ENCODE results near the gene INPP4B.
"Not testable (repeated sequence)": the region's sequence is repeated elsewhere in the genome, so short reads cannot be mapped to it uniquely, and the experiment has no call there.

INPP4B gene

DNA sequence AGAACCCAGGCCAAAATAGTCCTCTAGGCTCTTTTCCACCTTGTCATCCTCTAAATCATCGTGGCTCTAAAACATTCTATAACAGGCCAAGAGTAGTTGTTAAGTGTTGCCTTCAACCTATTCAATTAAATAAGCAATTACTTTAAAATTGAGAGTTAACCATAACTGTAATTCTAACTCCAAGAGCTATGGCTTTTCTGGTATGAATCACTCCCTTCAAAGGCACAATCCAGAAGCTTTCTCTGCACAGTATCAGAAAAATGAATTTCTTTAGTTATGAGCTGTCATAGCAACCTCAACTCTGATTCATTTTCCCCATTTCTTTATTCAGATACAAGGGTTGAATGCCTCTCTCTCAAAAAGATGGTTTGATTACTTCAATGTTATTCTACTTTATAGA, 21.7 kb downstream of the INPP4B start:
- no peak for DNase-seq (ENCODE audit: low spot score)

DNA sequence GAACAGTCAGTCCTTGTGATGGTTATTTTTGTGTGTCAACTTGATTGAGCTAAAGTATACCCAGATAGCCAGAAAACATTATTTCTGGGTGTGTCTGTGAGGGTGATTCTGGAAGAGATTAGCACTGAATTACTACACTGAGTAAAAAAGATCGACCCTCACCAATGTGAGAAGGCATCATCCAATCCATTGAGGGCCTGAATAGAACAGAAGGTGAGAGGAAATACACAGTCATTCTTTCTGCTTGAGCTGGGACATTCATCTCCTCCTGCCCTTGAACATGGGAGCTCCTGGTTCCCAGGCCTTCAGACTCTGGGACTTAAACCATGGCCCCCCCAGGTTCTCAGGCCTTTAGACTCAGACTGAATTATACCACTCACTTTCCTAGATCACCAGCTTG, 22.3 kb downstream of the INPP4B start:
- no peak for DNase-seq (ENCODE audit: low spot score)

DNA sequence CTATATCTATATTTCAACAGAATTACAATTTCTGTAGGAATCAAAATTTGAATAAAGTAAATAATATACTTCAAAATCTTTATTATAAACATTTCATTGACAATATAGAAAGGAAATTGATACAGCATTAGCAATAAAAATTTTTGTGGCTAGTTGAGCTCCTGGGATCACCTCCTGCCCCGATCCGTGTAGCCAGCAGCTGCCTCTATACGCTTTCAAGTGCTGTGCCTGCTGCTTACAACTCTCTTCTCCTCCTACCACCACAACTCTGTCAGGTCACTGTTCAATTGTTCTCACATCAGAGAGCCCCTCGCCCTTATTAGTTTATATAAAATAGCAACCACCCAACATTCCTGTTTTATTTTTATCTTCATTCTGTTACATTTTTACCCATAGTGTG, 27.6 kb downstream of the INPP4B start:
- peak; percentile 8 for DNase-seq (ENCODE audit: low spot score)

DNA sequence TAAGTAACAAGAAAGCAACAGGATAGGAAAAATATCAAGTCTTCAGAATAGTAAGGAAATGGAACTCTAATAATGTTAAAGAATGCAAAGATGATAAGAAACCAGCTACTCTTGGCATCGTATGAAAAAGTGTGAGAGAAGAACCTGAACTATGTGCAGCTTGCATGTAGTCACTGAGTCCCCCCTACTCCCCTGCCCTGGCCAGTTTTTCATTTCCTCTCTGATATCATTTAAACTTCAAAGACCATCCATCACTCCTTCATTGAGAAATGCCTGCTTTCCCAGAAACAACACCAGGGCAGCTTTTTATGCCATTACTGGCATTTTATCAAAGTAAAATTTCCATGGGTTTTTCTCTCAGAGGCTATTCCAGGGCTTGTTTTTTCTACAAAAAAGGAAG, 28.1 kb downstream of the INPP4B start:
- no peak for DNase-seq (ENCODE audit: low spot score)

DNA sequence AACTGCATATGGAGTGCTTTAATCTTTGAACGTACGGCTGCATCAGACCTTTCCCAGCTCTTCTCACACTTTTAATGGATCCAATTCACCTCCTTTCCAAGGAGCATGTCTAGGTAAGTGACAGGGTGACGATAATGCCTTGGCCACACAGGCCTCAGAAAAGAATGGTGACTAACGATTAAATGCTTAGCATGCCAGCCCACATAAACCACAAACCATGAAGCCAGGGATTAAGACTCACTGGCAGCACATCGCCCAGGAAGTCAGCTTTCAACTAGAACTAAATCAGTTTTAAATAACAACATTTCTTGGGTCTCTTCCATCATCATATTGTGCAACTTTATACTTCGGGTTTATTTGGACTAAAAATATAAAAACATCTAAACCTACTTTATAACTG, 28.7 kb downstream of the INPP4B start:
- peak; percentile 64 for DNase-seq (ENCODE audit: low spot score)

DNA sequence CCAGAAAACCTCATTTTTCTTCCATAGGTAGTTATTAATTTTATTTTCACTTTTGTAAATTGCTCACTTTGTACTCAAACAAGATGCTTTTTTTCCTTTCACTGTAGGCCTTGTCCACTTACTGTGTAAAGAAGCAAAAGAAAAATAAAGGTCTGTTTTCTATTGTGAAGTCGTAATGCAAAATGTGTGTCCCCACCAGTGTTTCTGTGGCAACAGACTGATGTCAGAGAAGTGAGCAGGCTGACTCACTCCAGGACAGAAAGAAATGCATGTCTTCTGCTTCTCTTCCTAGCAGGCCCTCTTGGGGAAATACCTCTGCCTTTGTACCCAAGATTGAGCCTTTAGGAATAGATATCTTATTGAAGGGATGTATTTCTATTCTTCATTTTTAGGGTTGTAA, 30.3 kb downstream of the INPP4B start:
- no peak for DNase-seq (ENCODE audit: low spot score)

DNA sequence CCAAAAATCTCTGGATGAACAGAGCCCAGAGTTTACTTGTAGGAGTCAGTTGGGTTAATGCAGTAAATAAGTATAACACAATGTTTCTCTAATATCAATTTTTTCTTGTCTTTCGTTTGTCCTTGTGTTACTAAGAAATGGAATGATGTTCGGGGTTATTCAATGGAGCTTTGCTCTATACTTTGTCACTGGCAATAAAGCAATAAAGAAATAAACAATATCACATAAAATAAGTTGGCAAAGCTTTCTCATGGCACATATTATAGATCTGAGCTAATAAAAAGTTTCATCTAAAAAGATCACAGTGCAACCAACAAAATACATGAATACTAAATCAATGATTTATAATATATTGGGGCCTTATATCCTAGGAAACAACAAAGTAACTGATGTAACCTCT, 32.7 kb downstream of the INPP4B start:
- DNase-seq (ENCODE audit: low spot score): no peak

DNA sequence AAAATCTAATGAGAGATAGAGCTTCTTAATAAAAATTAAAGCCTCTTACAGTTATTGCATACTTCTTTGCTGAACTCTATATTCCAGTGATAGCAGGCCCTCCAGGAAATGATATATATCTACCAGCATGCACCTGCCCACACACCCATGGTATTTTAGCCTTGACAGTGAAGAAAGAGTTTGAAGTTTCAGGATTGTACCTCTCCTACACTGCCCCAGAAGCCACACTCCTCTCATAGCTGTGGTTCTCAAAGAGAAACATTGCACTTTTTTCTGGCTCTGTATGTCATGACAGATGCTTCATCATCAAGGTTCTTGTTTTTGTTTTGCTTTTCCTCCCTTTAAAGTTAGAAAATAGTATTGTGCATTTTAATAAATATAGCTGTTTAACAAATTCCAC, 34.0 kb downstream of the INPP4B start:
- DNase-seq (ENCODE audit: low spot score): no peak

DNA sequence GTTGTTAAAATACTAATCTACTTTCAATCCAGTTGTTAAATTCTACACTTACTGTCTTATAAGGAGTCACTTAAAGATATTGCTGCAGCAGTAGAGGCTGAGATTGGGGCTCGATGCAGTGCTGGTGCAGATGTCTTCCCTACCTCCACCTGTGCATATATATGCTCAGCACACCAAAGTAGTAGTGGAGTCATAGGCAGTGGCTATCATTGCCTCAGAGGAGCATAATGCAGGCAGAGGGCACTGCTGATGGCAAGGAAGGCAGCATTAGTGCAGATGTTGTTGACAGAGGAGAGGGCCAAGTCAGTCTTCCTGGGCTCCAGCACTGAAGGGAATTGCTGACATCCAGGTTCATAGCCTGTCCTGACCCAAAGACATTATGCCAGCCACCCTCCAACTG, 35.1 kb downstream of the INPP4B start:
- no peak for DNase-seq (ENCODE audit: low spot score)

DNA sequence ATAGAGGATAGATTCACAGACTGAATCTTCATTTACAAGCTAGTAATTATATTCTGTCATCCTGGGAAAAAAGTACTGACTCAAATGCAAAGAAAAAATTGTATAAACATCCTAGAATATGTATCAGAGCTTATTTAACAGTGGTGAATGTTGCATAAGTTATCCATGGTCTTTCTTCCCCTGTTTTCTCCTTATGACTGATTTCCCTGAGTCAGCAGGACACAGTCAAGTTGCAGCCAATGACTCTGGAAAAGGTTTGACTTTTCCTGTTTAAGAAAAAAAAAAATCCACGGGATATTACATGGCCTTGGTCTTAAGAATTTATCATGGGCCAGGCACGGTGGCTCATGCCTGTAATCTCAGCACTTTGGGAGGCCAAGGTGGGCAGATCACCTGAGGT, 36.5 kb downstream of the INPP4B start:
- no peak for DNase-seq (ENCODE audit: low spot score)

DNA sequence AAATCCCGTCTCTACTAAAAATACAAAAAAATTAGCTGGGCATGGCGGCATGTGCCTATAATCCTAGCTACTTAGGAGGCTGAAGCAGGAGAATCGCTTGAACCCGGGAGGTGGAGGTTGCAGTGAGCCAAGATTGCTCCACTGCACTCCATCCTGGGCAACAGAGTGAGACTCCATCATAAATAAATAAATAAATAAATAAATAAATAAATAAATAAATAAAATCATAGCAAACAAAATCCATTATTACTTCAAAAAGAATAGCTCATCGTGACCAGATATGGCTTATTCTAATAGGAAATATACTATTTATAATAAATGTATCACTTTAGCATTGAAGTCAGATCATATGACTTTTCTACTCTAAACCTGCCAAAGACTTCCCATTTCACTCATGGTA, 42.2 kb downstream of the INPP4B start:
- DNase-seq (ENCODE audit: low spot score): not testable (repeated sequence)

DNA sequence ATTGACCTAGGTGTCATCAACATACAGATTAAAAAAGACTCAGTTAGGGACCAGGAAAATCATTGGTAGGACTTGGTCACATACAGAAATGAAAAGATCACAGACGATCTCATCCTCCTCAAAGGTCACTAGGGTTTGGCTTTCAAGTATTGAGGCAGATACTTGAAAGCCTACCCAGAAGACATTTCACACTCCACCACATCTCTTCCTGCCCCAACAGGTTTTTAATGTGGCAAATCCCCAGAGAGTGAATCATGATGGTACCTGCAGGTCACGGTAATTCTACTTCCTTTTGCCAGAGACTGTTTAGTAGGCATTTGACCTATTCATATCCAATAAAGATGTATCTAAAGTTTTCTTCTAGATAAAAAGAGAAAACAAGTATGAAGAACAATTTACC, 44.1 kb downstream of the INPP4B start:
- DNase-seq (ENCODE audit: low spot score): peak; percentile 6

DNA sequence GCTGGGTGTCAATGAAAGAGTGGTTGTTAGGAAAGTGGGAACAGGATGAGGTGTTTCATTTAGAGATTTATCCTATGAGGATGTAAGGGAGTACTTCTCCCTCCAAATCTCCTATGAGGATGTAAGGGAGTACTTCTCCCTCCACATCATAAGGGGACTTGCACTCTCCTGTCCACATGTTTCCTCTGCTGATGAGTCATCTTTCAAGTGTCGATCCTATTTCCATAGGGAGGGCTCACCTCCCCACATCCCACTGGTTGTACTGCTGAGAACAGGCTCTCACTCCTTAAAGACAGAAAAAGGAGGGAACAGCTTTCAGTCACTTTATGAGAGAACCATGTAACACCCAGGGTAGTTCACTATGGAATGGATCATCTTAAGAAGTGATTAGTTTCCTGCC, 65.0 kb downstream of the INPP4B start:
- no peak for DNase-seq (ENCODE audit: low spot score)

DNA sequence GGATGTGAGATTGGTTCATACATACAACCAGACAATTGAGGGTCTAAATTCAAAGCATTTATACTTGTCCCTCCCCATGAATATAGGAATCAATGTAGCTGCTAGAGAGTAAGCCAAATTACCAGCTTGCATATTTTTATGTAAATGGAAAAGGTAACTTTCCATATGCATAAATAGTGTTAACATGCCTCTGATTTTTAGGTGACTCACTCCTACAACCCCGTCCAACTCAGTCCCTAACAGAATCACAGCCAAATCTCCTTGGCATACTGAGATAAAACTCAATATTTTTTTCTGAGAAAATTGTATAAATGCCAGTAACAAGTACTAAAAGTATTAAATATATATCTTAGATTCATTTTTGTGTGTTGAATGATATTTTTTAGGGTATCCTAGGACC, 67.2 kb downstream of the INPP4B start:
- DNase-seq (ENCODE audit: low spot score): no peak

DNA sequence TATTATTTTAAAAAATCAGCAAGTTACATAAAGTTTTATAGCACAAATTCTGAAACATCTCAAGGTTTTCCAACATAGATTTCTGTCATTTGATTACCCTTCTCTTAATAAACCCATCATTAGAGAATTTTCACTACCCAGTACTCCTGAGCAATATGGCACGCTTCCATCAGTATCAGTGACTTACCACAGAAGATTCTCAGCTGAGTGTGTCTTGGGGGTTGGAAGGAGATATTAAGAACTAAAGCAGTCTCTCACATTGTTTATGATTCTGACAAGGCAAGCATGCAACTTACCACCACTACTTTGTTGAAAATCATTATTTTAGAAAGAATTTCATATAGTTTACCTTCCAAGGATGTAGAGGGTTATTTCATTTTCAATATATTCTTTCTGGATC, 67.7 kb downstream of the INPP4B start:
- DNase-seq (ENCODE audit: low spot score): no peak

DNA sequence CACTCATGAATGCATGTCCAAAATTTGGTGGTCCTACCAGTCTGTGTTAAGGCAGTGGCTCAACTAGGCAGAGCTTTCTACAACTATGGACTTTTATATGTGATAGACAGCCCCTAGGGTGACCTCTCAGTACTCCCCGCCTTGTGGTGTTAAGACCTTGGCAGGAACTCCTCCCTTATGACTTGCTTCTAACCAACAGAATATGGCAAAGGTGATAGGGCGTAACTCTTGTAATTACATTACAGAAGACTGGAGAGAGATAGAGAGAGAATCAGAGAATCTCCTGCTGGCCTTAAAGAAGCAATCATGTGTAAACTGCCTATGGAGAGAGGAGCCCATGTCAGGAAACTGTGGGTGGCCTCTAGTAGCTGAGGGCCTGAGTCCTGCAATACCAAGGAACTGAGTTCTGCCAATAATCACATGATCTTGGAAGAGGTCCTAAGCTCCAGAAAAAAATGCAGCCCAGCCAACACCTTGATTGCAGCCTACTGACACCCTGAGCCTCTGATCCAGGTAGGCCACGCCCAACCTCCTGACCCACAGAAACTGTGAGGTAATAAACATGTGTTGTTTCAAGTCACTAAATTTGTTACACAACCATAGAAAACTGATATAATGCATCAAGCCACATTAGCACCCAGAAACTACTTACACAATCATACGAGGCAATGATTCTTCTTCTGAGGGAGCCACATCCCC, 68.9 kb downstream of the INPP4B start:
- DNase-seq (ENCODE audit: low spot score): peak; percentile 1

DNA sequence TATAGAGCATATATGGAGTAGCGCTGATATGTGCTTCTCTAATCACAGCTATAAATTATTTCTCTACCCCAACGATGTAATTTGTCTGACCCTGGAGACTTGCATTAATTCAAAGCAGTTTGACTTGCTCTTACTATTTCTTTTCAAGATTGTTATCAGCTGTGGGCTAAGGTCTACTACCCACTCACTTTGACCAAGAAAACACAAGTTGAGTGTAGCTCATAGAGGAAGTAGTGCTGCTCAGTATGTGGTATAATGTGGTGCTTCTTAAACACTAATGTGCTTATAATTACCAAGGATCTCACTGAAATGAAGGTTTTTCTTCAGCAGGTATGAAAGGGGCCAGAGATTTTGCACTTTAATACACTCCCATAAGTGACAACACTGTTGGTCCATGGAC, 70.1 kb downstream of the INPP4B start:
- no peak for DNase-seq (ENCODE audit: low spot score)

DNA sequence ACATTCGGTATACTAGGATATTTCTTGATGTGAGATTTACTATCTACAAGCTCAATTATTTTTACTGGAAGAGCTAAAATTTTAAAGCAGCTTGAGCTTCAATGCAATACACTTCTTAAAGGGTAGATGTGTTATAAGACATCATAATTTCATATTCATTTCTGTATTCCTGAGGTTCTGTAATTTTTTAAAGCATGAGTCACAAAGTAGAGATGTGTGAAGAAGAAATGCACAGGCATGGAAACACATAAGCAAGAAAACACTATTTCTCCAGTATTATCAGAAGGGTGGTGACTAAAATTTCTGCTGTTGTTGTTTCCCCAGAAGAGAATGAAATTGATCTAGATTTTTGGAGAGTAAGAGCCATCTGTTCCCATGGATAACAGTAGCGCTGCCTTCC, 72.6 kb downstream of the INPP4B start:
- DNase-seq (ENCODE audit: low spot score): no peak

DNA sequence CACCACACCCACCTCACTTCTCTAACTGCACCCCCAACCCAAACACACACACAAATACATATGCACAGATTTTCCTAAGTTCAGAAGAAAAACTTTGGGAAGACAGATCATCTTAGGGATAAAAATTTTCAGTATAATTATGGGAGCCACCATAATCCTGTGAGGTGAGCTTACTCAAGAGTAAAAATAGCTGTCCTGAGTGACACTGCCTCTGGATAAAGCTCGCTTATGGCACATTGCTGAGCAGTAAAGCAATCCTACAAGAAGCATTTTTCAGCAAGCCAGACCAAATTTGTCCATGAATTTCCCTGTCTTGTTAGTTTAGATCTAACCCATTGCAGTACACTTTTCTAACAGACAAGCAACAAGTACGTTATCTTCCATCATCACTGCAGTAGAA, 83.8 kb downstream of the INPP4B start:
- no peak for DNase-seq (ENCODE audit: low spot score)

DNA sequence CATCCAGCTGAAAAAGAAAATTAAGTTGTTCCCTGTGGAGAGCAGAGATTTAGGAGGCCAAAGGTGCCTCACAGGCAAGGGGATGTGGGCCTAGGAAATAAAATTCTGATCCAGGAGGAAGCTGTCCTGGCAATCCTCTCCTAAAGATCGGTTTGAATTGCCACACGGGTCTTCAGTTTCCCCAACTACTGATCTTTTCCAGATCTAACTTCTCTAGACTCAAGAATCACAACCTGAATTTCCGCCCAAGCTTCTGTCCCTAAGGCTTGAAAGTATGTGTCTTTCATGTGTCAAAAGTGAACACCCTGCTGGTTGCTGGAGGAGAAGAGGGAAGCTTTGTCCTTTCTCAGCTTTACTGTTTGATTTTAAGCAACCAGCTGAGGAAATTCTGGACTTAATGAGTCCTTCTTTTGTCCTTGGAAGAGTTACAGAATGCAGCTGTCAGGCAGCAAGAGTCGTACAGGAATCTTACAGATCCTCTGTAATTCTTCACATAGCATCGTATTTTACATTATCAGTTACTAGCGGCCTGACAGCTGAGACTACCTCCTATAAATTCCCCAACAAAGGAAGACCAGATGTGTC, 93.8 kb downstream of the INPP4B start:
- no peak for DNase-seq (ENCODE audit: low spot score)

DNA sequence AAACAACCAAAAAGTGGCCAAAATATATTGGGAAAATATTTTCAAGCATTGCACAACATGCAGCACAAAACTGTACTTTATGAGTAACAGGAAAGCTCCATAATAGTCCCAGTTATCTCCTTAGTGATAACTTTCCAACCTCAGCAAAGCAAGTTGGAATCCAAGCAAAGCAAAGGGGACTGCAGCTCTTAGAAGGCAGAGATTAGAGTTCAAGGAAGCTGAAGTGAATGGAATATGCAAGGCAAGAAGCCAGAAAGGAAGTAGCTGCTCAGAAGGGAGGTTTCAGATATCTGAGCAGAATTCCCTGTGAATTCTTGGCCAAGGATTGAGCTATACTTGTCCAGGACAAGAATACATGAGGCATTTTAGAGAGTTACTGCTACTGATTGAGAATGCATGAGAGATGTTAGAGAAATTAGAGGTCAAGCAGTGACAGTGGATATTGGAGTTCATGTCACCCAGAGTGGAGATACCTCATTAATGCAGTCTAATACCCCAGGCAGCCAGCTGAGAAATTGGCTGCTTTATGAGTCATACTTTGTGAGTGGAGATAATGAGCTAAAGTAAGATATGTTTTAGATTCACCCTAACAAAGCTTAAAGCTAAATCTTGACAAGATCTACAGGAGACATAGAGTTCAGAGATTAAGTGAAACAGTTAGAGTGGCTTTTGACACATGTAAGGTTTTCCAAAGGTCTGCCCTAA, 102.8 kb downstream of the INPP4B start:
- DNase-seq (ENCODE audit: low spot score): no peak

DNA sequence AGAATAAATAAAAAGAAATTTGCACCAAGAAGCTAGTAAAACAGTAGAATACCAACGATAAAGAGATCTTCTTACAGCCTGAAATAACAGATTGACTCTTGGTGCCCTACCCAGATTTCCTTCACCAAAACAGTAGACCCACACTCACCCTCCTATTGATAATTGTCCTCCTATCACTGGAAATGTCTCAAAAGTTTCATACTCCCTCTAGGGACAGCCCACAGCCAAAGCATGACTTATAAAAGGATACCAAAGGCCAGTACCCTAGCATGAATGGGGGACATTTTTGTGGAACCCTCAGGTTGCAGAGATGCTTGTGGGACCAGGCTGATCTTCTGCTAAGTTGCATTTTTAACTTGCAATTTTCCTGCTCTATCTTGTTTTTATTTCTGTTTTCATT, 104.1 kb downstream of the INPP4B start:
- no peak for DNase-seq (ENCODE audit: low spot score)

DNA sequence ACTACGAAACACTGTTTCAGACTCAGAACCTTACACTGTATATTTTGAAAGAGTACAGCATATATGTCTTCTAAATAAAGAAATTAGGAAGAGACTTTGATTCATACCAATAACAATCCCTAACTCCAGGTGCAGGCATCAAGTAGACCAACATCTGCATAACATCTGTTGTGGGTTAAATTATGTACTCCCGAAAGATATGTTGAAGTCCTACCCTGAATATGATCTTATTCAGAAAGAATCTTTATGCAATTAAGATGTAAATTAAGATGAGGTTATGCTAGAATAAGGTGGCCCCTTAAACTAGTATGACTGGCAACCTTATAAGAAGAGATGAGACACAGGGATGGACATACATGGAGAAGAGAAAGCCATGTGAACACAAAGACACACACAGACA, 117.9 kb downstream of the INPP4B start:
- DNase-seq (ENCODE audit: low spot score): no peak

DNA sequence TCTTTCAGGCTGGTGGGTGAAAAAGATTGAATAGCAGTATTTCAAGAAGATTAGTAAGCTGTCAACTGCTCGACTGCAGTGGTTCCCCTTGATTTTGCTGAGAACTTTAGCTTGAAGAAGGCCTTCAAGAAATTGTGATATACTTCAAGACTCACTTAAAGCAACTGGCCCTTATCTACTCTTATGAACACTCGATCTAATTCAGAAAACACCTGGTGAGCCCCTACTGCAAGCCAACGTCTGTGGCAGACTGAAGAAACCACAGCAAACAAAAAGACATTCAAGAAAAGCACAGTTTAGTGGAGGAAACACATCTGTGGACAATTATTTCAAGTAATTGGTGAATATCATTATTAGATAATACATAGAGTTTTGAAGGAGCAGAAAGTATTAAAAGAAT, 119.0 kb downstream of the INPP4B start:
- no peak for DNase-seq (ENCODE audit: low spot score)
